ENCODE measurements around the gene SUSD4. TPM values are rescaled to one million over a fixed set of nuclear protein-coding genes. Genes with fewer than 3 reads are reported as not detected.

The SUSD4 gene
- total RNA-seq, 1 experiment from 2014 or later = 4.6 TPM

- DNase-seq (ENCODE audit: low read depth) = no peak
These were observed 34.1 kb downstream of the SUSD4 start for GRCh38 chr1:223329664-223330415.

GRCh38 chr1:223329252-223329651 is 34.7 kb downstream of the SUSD4 start:
- DNase-seq (ENCODE audit: low read depth) = no peak

GRCh38 chr1:223328566-223328965 is 35.4 kb downstream of the SUSD4 start:
- no peak for DNase-seq (ENCODE audit: low read depth)

- DNase-seq (ENCODE audit: low read depth) = peak; percentile 59
These were observed 37.2 kb downstream of the SUSD4 start for GRCh38 chr1:223326776-223327175.

DNA sequence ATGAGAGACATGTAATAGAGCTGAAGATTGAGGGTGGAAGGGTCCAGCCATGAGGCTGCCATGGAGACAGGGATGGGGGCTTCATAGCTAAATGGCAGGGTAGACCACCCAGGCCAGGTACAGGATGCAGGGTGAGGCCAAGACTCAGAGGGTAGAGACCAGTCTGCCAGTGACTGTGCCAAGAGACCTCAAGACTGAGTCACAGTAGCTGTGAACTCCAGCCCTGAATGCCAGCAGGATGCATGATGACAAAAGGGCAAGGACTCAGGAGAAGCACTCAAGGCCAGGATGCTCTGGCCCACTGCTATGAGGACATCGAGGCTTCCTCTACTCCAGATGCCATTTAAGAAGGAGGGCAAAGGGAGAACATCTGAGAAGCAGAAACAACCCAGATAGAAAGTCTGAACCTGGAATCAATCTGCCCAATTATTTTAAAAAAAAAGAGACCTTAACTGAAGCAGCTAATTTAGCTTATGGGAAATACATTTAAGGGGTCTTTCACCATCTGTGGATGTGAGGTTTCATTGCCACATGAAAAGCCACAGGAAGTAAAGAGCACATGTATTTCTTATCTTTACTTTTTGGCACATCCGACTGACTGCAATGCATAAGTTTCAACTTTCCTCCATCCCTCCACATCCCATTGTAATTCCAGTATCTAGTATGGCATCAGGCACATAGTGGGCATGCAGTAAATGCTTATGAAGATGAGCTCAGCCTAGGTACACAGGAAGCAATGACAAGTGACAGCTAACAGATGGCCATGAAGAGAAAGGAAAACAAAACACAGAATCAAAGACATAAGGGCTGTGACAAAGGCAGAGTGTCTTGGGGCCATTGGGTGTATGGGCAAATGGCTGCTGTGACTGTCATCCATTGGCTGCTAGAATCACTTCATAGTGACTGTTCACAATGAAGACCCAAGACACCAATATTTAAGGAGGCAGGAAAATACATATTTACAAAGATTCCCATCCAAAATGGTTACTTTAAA is 40.2 kb downstream of the SUSD4 start:
- DNase-seq (ENCODE audit: low read depth) = no peak

- no peak for DNase-seq (ENCODE audit: low read depth)
These were observed 41.1 kb downstream of the SUSD4 start for GRCh38 chr1:223322868-223323267.

- no peak for DNase-seq (ENCODE audit: low read depth)
These were observed 43.0 kb downstream of the SUSD4 start for GRCh38 chr1:223320959-223321358.

GRCh38 chr1:223319905-223320580 is 43.9 kb downstream of the SUSD4 start:
- no peak for DNase-seq (ENCODE audit: low read depth)

DNA sequence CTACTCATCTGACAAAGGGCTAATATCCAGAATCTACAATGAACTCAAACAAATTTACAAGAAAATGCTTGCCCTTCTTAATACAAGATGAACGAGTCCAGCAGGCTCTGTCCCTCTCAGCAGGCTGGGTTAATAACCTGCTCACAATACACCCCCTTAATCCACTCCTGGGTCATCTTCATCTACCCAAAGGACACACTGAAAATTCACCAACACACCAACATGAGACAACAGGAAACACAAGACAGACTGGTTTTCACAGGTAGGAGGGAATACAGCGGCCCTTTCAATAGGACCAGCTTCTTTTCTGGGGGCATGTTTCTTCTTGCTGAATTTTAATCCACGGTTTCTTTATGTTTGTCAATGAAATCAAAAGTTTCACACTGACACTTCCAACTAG is 44.6 kb downstream of the SUSD4 start:
- no peak for DNase-seq (ENCODE audit: low read depth)

DNA sequence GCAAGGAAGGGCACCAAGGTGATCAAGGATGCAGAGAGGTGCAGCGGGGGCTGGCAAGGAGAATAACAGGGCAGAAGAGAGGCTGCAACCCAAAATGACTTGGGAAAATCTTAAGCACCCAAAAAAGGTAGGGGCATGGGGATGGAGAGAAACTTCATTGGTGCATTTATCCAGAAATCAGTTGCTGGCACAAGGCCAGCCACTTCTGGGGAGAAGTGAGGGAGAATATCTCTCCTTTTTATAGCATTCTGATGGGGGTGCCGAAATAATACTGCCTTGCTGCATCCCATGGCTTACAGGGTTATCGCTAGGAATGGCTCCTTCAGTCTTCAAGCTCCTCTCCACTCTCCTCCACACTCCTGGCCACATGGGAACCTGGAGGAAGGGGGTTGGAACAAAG is 47.9 kb downstream of the SUSD4 start:
- no peak for DNase-seq (ENCODE audit: low read depth)

DNA sequence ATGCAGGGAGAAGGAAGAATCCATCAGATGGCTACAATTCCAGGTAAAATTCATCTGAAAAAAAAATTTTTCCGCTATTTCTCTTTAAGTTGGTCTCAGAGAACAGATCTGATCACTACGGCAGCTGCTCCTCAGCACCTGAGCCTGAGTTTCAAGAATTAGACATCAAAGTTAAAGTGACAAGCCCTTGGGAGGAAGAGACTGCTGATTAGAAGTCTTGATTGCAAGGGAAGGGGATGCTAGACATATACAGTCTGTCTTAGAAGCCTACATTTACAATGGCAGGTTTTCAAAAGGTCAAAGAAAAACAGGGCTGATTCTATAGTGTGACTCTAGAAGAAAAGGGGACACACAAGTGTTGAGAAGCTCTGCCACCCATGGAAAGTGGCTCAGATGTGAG is 48.3 kb downstream of the SUSD4 start:
- DNase-seq (ENCODE audit: low read depth) = no peak

- DNase-seq (ENCODE audit: low read depth) = no peak
These were observed 50.6 kb downstream of the SUSD4 start for GRCh38 chr1:223313415-223313754.

GRCh38 chr1:223312705-223313414 is 51.1 kb downstream of the SUSD4 start:
- DNase-seq (ENCODE audit: low read depth) = peak; percentile 10

DNA sequence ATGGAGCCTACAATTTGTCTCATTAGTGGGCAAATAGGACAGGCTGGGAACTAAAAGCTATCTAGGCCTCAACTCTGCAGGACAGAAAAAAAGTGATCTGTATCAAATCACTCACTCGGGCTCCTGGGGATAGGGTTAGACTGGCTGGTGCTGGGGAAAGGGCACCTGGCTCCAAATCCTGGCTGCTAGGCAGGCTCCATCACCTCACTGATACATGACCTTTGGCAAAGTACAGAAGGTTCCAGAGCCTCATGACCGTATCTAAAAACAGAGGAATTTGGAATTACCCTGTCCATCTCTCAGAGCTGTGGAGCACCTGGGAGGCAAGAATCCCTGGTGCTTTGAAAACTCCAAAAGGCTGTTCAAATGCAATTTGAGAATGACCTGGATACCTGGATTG is 51.7 kb downstream of the SUSD4 start:
- DNase-seq (ENCODE audit: low read depth) = no peak

DNA sequence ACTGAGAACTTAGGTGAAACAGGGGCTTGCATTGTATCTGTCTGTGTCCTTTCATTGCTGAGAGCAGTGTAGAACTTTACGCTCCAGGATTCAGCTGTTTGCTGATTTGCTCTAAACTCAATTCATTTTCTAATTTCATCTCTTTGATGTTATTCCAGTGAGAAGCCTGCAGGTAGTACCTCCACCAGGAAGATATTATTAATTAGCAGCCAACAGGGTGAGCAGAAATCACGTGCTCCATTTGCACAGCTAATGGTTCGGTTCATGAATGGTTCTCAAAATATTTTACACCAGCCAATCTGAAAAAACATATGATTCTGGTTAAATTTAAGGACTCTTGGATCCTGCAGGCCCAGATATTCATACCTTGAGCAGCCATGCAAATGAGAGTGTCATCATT is 52.1 kb downstream of the SUSD4 start:
- DNase-seq (ENCODE audit: low read depth) = no peak

- no peak for DNase-seq (ENCODE audit: low read depth)
These were observed 55.8 kb downstream of the SUSD4 start for GRCh38 chr1:223308136-223308535.

- DNase-seq (ENCODE audit: low read depth) = no peak
These were observed 56.4 kb downstream of the SUSD4 start for GRCh38 chr1:223307544-223307943.

DNA sequence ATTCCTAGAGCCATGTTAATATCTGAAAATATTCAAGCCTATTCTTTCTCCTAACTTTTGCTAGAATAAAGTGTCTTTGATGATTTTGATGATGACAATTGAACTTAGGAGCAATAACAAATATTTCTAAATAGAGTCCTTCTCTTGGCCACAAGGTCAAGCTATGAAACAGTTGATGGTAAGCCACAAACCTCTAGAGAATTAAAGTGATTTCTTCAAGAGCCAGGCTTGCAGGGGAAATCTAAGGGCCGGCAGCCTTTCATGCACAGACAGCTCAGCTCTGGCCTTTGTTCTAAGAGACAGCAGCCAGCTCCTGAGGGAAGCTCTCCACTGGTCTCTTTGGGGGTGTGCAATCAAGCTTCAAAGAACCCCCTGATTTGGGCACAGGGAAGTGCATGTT is 59.0 kb downstream of the SUSD4 start:
- no peak for DNase-seq (ENCODE audit: low read depth)

- no peak for DNase-seq (ENCODE audit: low read depth)
These were observed 62.6 kb downstream of the SUSD4 start for GRCh38 chr1:223301371-223301770.

DNA sequence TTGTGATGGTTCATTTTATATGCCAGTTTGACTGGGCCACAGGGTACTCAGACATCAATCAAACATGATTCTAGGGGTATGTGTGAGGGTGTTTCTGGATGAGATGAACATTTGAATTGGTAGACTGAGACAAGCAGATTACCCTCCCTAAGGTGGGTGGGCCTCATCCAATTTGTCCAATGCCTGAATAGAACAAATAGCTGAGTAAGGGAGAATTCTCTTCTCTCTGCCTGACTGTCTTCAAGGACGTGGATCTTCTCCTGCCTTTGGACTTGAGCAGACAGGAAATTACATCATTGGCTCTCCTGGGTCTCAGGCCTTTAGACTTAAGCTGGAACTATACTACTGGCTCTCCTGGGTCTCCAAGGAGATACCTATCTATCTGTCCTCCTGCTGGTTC is 64.4 kb downstream of the SUSD4 start:
- no peak for DNase-seq (ENCODE audit: low read depth)

GRCh38 chr1:223298701-223299100 is 65.3 kb downstream of the SUSD4 start:
- no peak for DNase-seq (ENCODE audit: low read depth)

GRCh38 chr1:223297800-223298199 is 66.2 kb downstream of the SUSD4 start:
- DNase-seq (ENCODE audit: low read depth) = no peak
